ENCODE measurements around the gene TSPAN18. TPM values are rescaled to one million over a fixed set of nuclear protein-coding genes. Genes with fewer than 3 reads are reported as not detected.

The TSPAN18 gene
- total RNA-seq, 1 experiment from 2014 or later = not detected

DNA sequence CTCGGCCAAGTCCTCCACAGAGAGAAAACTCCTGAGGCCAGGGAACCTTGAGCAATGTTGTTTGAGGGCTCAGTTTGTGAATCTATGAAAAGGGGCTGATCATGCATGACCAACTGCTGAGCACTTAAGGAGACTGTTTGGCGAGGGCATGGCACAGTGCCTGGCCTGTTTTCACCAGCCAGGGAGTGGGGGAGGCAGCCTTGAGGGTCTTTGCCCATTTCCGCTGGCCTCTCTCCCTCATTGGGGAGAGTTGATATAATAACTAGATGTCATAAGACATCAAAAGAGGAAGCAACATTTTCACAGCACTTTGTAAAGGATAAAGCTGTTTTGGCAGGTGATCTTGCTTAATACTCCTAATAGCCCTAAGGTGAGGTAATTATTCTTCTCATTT, 113.3 kb downstream of the TSPAN18 start:
- CTCF ChIA-PET = no interaction called here

DNA sequence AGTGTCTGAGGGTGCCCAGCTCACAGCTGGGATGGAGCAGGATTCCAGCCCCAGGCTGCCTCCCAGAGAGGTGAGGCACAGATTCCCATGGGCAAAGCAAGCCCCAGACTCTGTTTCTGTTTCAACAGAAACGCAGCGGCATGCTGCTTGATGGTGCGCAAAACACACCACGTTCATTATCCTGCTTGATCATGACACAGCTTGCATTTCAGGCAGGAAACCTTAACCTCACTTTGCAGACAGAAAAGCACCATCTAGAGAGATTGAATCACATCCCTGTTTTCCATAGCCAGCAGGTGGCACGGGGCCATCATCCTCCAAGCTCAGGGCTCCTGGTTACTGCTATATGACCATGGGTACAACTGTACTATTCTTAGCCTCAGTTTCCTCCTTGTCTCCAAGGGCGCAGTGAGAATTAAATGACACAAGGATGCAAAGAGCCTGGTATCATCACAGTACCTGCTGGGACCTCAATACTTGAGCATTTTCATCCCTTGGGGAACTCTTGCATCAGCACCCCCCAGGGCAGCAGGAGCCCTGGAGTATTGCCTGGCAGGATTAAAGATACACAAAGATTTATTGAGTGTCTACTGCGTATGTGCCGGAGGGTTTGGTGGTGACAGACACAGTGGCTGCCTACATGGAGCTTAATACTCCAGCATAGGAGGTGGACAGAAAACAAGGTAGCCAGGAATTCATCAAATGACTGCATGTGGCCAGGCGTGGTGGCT, 113.9 kb downstream of the TSPAN18 start:
- BruUV-seq (replicated peaks) = no TSS peak
- Histone ChIP-seq H3K9me2 (replicated peaks; ENCODE audit: low read length) (no peaks in the 10 kb centered on the region), H3K27ac (ENCODE audit: low read length) (no peak overlapping the region), H3K4me3 (ENCODE audit: low read length) (no peak overlapping the region), H3F3A (ENCODE audit: low read length, unreplicated experiment) (no peaks in the 10 kb centered on the region), H3K4me2 (ENCODE audit: low read length) (no peak overlapping the region), H3K27me3 (ENCODE audit: low read length) (no peaks in the 10 kb centered on the region), H3K79me2 (ENCODE audit: low read length) (no peaks in the 10 kb centered on the region), H3K9ac (ENCODE audit: low read length) (no peak overlapping the region), H4K20me1 (ENCODE audit: low read length) (no peaks in the 10 kb centered on the region), H3K9me3 (ENCODE audit: low read length) (no peaks in the 10 kb centered on the region), H3K4me1 (ENCODE audit: insufficient read depth, low read length) (peaks cover 6% of the 10 kb centered on the region; the same call in 1 of the 2 replicates), H2AFZ (ENCODE audit: low read length) (no peak overlapping the region), H3K36me3 (ENCODE audit: low read depth, low read length) (no peaks in the 10 kb centered on the region)
- intact Hi-C loops (cut with micrococcal nuclease) = no loop called here
- ATAC-seq (no peak), DNase-seq (no peak)
- CTCF ChIA-PET = interaction anchor here (0.6 kb wide), 1 partner anchor 53 kb away, joined by 4 read pairs; no protein-coding TSS in a partner anchor
- POLR2A ChIA-PET (ENCODE audit: unreplicated experiment) = no interaction called here
- no peak for TF ChIP-seq EZH2phosphoT487 (IDR thresholded peaks at IDR 0.05; ENCODE audit: borderline replicate concordance, low read length)
- no peak for TF ChIP-seq EZH2 (IDR thresholded peaks at IDR 0.05; ENCODE audit: low read length, unreplicated experiment)
- TF ChIP-seq, protein P1, sequence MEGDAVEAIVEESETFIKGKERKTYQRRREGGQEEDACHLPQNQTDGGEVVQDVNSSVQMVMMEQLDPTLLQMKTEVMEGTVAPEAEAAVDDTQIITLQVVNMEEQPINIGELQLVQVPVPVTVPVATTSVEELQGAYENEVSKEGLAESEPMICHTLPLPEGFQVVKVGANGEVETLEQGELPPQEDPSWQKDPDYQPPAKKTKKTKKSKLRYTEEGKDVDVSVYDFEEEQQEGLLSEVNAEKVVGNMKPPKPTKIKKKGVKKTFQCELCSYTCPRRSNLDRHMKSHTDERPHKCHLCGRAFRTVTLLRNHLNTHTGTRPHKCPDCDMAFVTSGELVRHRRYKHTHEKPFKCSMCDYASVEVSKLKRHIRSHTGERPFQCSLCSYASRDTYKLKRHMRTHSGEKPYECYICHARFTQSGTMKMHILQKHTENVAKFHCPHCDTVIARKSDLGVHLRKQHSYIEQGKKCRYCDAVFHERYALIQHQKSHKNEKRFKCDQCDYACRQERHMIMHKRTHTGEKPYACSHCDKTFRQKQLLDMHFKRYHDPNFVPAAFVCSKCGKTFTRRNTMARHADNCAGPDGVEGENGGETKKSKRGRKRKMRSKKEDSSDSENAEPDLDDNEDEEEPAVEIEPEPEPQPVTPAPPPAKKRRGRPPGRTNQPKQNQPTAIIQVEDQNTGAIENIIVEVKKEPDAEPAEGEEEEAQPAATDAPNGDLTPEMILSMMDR (conservative IDR thresholded peaks at IDR 0.05; ENCODE audit: low read depth, low read length) = no peak

More for the DNA sequence above, 113.3 kb downstream of the TSPAN18 start:
- POLR2A ChIA-PET (ENCODE audit: unreplicated experiment) = no interaction called here
- Histone ChIP-seq H3K27ac (ENCODE audit: low read length) (no peak overlapping the region), H3K36me3 (ENCODE audit: low read depth, low read length) (no peaks in the 10 kb centered on the region), H3K27me3 (ENCODE audit: low read length) (no peaks in the 10 kb centered on the region), H3K9me2 (replicated peaks; ENCODE audit: low read length) (no peaks in the 10 kb centered on the region), H2AFZ (ENCODE audit: low read length) (no peak overlapping the region), H3K79me2 (ENCODE audit: low read length) (no peaks in the 10 kb centered on the region), H3K9ac (ENCODE audit: low read length) (no peak overlapping the region), H4K20me1 (ENCODE audit: low read length) (no peaks in the 10 kb centered on the region), H3K4me2 (ENCODE audit: low read length) (no peak overlapping the region), H3K9me3 (ENCODE audit: low read length) (no peaks in the 10 kb centered on the region), H3K4me3 (ENCODE audit: low read length) (no peak overlapping the region), H3K4me1 (ENCODE audit: insufficient read depth, low read length) (peaks cover 6% of the 10 kb centered on the region; the same call in 1 of the 2 replicates), H3F3A (ENCODE audit: low read length, unreplicated experiment) (no peaks in the 10 kb centered on the region)
- DNase-seq = no peak
- no TSS peak for BruUV-seq (replicated peaks)
- no peak for TF ChIP-seq EZH2 (IDR thresholded peaks at IDR 0.05; ENCODE audit: low read length, unreplicated experiment)
- intact Hi-C loops (cut with micrococcal nuclease) = no loop called here
- no peak for ATAC-seq

DNA sequence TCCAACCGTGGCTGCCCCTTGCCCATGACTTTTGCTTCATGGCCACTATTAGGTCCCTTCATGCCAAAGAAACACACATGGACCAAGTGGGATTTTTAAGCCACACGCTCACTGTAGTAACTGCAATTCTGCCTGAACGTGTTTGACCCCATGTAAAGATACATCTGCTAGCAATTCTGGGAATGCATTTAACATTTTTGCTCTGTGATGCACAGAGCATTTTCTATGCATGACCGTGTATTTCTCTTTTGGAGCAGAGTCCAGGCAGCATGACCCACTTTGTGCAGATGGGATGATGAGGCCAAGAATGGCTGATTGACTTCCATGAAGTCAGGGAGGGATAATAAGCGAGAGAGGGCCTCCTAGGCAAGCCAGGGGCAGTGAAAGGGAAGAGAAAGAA, 115.5 kb downstream of the TSPAN18 start:
- TF ChIP-seq EZH2phosphoT487 (IDR thresholded peaks at IDR 0.05; ENCODE audit: borderline replicate concordance, low read length) (no peak), EZH2 (IDR thresholded peaks at IDR 0.05; ENCODE audit: low read length, unreplicated experiment) (no peak)
- TF ChIP-seq, protein P1 (conservative IDR thresholded peaks at IDR 0.05; ENCODE audit: low read depth, low read length) = no peak
- no peaks in the 10 kb centered on the region for H3K27me3 ChIP-seq (ENCODE audit: low read length)
- no peak overlapping the region for H3K4me2 ChIP-seq (ENCODE audit: low read length)
- peaks cover 6% of the 10 kb centered on the region; the same call in 1 of the 2 replicates for H3K4me1 ChIP-seq (ENCODE audit: insufficient read depth, low read length)
- BruUV-seq (replicated peaks) = no TSS peak
- H3F3A ChIP-seq (ENCODE audit: low read length, unreplicated experiment) = no peaks in the 10 kb centered on the region
- no peak for ATAC-seq
- H3K27ac ChIP-seq (ENCODE audit: low read length) = no peak overlapping the region
- no peak overlapping the region for H3K4me3 ChIP-seq (ENCODE audit: low read length)
- no peaks in the 10 kb centered on the region for H3K36me3 ChIP-seq (ENCODE audit: low read depth, low read length)
- intact Hi-C loops (cut with micrococcal nuclease) = no loop called here
- DNase-seq = no peak
- POLR2A ChIA-PET (ENCODE audit: unreplicated experiment) = no interaction called here
- CTCF ChIA-PET = interaction anchor here (0.8 kb wide), 1 partner anchor 70 kb away, joined by 4 read pairs; no protein-coding TSS in a partner anchor
- no peak overlapping the region for H2AFZ ChIP-seq (ENCODE audit: low read length)
- H3K9me2 ChIP-seq (replicated peaks; ENCODE audit: low read length) = no peaks in the 10 kb centered on the region
- no peaks in the 10 kb centered on the region for H3K9me3 ChIP-seq (ENCODE audit: low read length)
- no peak overlapping the region for H3K9ac ChIP-seq (ENCODE audit: low read length)
- no peaks in the 10 kb centered on the region for H4K20me1 ChIP-seq (ENCODE audit: low read length)
- H3K79me2 ChIP-seq (ENCODE audit: low read length) = no peaks in the 10 kb centered on the region
